ENCODE measurements around the gene STEEP1.

STEEP1 gene
- 26.3 to 33.2 reads per million in 2 donors for total RNA-seq

DNA sequence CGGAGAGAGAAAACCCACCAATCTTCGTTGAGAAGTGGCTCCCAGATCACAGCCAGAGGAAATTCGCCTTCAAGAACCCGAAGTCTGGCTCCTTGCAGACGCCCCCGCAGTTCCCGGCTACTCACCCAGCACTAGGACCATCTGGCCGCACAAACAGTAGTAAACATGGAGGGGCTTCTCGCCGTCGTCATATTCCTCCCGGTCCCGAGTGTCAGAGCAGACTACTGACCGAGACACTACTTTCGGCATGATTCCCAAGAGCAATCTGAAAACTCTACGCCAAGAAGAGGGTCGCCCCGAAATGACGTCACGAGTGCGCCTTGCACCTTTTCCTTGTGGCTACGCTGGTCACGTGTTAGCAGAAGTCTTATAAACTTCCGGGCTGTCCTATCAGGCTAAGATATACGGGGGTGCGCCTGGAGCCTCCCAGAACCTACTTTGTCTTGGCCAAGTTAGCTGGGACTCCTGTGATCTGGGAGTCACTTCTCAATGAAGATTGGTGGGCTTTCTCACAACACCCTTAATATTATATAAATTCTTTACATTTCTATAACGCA, at the start of gene STEEP1:
Gene STEEP1, minus strand, starts transcription at position 303 of the 557 bp plus-strand sequence. Its CDS starts 54 bp downstream, at position 249.
- DNase-seq, result peak; percentile 81

DNA sequence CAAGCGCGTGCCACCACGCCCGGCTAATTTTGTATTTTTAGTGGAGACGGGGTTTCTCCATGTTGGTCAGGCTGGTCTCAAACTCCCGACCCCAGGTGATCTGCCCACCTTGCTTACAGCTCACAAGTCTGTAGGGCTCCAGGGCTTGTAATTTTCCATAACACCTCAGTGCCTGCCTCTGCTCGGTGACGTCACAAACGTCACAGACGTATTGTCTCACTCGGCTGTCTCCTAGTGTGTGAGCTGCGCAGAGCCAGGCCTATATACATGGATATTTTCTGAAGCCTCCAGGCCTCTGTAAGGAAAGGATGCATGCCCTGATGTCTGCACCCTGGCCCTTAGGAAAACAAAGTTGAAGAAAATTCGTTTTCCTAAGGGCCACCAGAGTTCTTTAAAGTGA, 49.6 kb upstream of the STEEP1 start:
- DNase-seq, result no peak

DNA sequence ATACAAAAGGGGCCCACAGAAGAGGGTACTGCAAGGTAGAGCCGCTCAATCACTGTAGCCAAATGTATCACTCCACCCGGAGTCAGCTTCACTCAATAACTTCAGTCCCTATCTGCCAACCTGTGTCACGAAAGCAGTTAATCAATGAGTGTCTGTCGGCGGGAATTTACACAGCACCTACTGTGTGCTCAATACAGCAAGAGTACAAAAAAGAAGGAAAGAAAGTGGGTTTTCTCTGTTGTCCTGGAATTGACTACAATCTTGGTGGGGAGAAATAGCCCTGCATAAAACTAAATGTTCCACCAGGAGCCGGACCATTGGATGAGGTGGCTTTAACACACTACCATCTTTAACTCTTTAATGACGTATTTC, 41.8 kb upstream of the STEEP1 start:
- DNase-seq, result no peak

DNA sequence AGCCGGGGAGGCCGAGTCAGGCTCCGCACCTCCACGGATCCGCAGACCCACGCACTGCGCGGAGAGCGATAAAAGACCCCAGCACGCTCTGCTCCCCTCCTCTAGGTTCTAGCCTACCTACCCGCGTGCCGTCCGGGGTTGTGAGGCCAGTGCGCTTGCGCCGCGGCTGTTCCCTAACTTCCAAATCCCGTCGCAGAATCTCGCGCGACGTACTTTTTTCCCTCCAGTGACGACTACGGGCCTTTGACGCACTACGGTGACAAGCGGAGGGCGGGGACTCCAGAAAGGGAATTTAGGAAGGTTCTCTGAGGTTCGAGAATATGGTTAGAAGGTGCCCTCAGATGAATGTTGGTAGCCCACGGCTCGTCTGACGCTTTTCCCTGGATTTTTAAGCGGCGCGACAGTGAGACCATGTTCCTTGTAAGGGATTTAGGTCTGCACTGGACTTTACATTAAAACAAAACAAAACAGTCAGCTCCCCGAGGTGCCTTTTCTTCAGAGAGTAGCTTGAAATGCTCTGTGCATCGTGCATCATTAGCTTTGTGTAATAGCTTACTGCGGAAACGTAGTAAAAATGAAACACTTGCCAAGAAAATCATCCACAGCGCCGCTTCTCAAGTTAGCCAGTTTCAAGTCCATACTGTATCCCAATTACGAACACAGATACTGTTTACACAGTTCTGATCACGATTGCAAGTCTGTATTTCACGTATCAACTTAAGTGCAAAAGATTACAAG, 41.2 kb upstream of the STEEP1 start, which contains the start of gene NKRF:
Gene NKRF, minus strand, starts transcription at position 145 of the 738 bp plus-strand sequence.
- DNase-seq, result peak; percentile 85

DNA sequence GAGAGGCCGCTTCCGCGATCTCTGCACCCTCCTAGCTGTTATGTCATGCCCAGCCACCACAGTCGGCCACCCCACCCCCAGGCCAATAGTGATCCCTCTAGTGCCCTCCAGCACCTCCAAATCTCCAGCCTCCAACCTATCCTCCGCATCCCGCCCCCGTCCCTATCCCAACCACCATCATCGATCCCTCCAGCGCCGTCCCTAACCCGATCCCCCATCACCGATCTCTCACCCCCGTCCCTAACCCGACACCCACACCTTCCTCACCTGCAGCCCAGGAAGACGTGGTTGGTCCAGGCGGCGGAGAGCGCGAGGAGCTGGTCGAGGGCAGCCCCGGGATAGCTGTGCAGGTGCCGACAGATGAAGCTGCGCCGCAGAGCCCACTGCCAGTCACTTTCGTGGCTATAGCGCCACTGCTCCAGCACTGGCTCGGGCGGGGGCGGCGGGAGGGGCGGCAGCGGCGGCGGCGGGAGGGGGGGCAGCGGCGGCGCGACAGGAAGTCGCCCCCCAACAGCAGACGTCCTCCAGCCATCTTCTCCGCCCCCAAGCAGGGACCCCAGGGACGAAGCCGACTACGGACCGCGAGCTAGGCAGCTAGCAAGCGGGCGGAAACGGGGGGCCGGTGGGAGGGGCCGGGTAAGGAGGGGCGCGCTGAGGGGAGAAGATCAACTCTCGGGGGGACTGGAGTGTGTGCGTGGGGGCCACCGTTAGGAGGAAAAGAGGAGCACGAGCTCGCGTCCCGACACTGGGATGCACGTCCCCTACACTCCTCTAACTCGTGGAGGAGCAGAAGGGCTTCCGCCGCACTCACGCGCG, 40.5 kb upstream of the STEEP1 start:
- DNase-seq, result peak; percentile 40

DNA sequence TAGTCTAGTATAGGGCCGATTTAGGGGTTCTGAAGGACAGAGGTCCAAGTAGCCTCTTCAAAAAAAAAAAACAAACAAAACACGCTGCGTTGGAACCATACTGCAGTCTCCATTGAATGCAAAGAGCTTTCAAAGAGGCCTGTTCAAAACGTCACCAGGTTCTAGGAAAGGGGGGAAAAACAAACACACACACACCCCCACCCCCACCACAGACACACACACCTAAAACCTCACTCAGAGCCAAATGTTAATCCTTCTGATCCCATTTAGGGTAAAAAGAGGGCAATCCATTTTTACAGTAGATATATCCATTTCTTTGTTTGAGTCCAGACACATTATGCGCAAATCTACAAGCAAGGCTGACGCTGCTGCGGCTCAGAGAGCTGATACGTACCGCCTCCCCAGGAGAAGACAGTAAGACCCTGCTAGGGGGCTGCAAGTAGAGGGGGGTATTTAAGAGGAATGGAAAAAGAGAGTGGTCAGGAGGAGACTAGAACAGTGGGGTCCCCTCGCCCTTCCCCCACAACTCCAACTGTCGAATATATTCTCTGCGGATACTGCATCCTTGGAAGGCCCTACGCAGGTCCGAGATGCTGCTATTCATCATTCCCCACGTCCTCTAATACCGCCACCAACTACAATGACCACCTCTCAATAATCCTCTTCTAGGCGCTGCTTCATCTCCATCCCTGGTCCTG, 39.7 kb upstream of the STEEP1 start:
- DNase-seq, result no peak

DNA sequence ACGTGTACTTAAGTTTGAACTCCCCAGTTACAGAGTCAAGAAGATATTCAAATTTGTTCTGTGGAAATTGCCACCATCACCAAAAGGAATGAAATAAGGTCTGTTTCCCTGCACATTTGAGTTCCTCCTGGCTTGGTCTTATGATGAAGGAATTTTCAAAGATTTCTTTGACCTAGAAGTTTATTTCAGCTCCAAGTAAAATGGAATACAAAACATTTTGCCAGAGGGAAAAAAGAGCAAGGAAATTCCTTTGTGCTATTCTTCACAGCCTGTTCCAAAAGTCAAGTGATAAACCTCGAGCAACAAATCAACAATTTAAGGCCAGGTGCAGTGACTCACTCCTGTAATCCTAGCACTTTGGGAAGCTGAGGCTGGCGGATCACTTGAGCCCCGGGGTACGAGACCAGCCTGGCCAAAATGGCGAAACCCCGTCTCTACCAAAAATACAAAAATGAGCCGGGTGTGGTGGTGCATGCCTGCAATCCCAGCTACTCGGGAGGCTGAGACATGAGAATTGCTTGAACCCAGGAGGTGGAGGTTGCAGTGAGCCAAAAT, 37.6 kb upstream of the STEEP1 start:
- DNase-seq, result no peak

DNA sequence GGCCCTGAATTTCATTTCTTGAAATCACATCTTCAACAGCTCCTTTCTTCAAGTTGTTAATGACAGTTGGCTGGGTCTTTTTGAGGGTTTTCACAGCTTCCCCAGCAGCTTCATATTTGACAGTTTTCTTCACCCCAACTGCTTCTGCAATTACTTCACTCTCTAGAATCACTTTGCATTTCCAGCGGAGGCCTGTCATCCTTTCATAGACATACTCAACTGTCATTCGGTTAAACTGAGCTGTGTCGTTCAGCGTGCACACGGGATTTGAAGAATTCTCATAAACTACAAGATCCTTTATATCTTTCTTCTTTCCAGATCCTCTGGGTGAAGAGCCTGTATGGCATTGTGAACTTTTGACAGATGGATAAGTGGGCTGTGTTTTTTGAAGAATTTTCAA, 24.6 kb upstream of the STEEP1 start:
- no peak for DNase-seq

DNA sequence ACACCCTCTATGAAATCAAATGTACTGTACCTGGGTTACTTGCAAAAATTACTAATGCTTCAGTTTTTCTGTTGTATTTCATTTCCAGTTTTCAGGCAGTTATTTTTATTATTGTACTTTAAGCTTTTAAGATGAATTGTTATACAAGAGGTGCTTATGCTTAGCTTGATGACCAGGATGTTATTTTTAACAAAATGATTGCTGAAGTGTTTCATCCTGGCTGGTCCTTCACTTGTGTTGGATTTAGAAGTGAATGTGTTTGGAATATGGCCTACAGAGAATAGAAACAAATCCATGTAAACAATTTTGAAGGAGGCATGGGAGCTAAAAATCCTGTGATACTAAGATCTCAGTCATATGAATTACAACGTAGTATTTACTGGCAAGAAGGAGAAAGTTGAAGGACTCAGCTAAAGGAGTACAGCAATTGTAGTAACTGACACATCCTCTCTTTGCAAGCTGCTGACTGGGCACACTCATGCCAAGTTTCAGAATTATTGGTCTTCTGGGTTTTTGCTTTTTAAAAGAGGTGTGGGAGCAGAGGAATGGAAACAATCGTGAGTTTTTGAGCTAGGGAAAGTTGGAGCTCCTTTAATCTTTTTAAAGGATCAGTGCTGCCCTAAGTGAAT, 18.3 kb upstream of the STEEP1 start:
- DNase-seq, result no peak

DNA sequence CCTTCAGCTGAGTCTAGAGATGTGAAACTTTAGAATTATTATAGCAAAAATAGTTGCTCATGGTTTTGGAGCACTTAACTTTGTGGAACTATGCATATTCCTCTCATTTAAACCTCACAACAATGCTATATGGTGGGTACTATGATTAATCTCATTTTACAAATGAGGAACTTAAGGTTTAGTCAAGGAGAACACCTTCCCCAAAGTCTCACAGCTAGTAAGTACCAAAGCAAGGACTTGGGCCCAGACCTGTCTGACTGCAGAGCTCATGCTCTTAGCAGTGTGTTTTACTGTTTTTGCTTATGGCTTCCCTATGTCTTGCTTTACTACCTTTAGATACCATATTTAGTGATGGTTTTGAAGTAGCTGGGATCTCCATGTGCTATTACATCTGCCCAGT, 14.2 kb upstream of the STEEP1 start:
- no peak for DNase-seq

DNA sequence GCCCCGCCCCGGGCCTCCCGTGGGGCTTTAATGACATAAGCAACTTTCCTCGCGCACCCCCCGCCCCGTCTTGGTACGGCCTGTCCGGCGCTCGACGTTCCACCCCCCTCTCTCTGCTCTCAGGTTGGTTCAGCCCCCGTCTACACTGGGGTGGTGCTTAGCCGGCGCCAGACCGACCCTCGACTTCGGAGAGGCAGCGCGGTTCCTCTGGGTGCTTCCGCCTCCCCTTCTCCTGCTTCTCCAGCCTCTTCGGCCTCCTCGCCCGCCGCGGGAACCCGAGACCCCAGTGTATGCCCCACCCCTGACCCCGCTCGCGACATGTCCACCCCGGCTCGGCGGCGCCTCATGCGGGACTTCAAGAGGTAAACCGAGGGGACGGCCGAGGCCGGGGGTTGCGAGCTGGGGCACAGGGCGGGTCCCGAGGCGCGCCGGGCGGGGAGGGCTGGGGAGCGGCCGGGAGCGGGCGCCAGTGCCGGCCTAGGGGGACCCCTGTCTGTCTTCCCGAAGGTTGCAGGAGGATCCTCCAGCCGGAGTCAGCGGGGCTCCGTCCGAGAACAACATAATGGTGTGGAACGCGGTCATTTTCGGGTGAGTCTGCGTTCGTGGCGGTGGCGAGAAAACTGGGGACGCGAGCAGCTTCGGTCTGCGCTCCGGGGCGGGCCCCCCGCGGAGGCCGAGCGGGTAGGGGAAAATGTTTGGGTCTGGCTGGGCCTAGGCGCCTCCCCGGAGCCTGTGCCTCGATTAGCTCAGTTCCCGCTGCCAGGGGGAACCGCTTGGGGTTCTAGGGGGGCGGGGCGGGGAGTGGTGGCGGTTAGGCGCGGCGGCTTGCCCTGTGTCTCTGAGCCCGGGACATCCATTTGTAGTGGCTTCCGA, 9.4 kb upstream of the STEEP1 start, which contains the start of gene UBE2A:
Gene UBE2A, plus strand, starts transcription at position 170 of the 873 bp plus-strand sequence. Its CDS starts 149 bp downstream, at position 319.
- peak; percentile 81 for DNase-seq

DNA sequence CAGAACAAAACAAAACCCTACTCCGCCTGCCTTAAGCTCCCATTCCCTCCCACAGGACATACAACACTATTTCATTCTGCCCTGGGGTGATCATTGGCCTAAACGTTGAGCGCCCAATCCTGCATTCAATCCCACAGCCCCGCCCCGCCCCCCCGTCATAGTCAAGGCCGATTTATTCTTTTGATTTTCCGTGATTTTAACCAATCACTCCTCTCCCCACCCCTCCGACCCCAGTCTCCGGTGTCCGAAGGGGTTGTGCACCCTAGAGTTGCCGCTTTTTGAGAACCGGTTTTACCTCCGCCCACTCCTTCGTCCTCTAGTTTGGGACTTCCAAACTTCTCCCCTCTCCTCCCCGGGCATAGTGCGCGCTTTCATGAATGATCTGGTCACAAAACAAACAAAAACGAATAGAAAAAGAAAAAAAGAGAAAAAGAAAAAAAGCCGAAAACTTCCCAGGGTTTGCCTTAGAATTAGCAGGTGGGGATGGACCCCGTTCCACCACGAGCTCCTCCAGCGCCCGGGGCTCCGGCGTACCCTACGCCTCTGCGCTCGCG, 8.7 kb upstream of the STEEP1 start:
- no peak for DNase-seq

DNA sequence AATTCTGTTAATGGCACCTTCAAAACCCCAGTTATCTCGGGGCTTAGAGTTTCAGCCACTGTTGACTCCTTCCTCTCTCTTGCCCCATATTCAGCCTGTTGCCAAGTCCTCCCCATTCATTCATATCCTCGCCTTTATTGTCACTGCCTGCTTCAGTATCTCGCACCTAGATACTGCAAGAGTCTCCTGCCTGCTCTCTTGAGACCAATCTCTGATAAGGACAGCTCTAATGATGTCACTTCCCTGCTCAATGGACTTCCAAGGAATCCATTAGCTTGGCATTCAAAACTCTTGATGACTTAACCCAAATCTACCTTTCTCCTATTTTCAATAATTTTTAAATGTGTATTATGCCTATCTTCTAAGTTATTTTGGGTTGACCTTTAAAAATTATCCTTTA, 8.0 kb upstream of the STEEP1 start:
- DNase-seq, result no peak

DNA sequence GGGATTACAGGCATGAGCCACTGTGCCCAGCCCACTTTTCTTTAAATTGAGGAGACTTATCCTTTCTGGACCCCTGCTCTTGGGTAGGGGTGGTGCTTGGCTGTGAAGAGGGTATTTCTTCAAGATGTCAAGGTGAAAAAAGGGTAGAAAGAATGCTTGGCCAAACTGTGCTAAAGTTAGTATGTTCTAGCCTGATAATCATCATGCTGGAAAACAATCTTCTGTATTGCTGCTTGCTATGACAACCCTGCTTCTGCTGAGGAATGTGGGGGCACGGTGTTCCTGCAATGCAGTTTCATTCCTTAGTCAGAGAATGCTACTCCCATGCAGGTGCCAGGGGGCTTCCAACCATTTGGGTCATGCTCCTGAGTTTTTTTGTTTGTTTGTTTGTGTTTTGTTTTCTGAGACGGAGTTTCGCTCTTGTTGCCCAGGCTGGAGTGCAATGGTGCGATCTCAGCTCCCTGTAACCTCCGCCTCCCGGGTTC, 5.2 kb upstream of the STEEP1 start:
- no peak for DNase-seq

DNA sequence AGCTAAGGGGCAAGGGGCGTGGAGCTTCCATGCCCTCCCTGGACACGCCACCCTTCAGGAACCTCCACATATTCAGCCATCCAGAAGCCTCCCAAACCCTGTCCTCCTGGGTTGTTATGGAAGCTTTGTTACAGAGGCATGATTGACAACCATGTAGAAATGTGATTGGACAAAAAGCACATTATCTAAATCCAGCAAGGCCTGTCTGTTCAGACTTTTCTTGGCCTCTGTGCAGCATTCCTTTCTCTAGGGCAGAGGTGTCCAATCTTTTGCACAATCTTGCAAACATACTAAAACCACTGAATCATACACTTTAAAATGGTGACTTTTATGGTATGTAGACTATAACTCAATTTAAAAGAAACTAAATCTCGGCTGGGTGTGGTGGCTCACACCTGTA, 12.7 kb downstream of the STEEP1 start:
- no peak for DNase-seq

DNA sequence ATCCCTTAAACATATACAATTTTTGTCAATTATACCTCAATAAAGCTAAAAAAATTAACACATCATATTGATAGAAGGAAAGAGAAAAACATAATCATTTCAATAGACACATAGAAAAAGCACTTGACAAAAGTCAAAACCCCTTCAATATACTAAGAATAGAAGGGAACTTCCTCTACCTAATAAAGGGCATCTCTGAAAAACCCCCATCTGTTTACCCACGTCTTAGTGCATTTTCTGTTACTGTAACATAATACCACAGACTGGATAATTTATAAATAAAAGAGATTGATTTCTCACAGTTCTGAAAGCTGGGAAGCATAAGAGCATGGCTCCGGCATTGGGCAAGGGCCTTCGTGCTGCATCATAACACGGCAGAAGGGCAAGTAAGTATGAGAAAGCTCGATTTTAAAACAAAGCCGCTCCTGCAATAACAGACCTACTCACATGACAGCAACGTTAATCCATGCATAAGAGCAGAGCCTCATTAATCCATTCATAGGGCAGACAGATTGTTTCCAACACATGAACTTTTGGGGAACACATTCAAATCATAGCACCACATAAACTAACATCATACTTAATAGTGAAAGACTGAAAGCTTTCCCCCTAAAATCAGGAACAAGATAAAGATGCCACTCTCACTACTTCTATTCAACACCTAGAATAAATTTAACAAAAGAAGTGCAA, 15.7 kb downstream of the STEEP1 start:
- DNase-seq, result no peak

DNA sequence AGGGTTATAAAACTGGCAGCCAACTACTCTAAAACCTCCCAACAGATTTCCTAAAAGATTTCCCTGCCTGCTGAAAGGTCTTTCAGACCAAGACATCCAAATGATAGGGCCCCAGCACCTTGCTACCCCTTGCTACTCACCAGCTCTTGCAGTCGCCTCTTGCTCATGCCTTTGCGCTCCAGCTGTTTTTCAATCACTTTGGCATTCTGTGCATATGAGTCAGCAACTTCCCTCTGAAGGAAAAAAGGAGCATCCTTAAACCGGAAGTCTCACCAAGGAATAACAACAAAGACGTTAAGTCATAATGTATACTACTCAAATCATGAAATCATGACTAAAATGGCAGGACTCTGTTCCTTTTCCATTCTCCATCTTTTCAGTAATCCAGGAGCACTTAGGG, 24.0 kb downstream of the STEEP1 start:
- DNase-seq, result no peak

DNA sequence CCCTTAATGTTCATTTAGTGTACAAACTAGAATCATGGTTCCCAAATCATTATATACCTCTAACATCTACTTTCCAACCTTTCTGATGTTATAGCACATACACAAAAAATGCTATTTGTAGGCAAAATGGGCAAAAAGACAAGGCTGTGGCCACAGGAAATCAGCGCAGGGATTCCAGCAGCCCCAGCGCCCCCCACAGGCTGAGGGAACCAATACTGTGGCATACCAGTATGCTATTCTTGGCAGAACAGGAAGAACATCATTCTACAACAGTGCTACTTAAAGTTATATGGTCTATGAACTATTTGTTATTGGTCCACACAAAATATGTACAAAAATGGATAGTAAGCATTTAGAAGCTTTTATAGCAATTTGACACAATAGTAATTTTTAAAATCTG, 25.3 kb downstream of the STEEP1 start:
- DNase-seq, result no peak

DNA sequence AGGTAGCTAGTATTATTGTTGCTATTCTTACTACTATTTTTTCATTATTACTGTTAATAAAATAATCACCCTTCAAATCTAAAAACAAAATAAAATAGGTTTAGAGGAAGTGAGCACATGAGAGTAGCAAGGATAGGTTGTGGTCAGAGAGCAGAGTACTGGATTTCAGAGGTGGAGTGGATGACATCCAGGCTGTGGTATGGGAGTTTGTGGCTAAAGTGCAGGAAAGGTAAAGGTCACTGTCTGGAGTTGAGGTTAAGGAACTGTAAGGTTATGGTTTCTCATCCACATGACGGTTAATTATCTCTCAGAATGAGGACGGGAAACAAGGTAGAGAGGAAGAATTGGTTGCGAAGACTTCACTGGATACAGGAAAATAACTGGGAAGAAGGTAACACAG, 27.7 kb downstream of the STEEP1 start:
- no peak for DNase-seq

Measured in T-helper 9 cell (primary cell).